COR-L47 (cell line): Measurements from ENCODE around the gene ZNF782.
"Not testable (repeated sequence)": the region's sequence is repeated elsewhere in the genome, so short reads cannot be mapped to it uniquely, and the experiment has no call there.

Experiments
- DNase-seq: peaks from one replicate; lab custom pipeline; 2025; lab: John Stamatoyannopoulos, UW

Gene ZNF782

DNA sequence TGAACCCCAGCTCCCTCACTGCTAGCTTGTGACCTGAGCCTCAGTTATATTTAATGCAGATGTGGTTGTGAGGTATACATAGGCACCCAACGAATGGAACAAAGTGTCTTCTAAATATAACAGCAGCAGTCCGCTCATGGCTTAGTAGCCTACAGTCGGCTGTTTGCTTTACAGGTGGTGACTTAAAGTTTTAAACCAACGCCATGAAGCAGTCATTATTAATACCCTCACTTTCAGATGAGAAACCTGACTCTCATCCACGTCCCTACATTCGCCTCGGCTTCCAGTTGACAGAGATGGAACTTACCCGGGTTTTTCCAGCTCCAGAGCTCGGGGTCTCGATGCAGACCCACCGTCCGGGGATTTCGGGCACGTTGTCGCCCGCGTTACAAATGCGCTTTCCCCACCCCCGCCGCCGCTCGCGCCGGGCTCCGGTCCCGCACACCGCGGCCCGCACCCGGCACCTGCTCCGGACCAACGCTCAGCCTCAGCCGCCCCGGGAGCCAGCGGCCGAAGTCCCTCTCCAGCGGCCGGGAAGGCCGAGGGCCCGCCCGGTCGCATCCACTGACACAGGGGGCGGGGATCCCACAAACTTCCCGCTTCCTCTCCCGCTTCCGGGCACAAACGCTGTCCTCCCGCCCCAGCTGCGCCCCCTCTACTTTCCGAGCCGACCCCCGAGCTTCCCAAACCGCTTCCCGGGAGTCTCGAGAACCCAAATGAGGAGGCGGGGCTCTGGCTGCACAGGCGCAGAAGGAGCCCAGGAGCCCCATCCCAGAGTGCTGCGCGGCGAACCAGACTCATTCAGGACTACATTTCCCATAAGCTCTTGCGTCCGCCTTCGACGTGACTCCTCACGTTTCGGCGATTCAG, at the start of gene ZNF782:
Gene ZNF782, minus strand, starts transcription at position 734 of the 870 bp plus-strand sequence. CDS start 2,553 bp downstream, outside the sequence.
- DNase-seq, result peak; percentile 93

DNA sequence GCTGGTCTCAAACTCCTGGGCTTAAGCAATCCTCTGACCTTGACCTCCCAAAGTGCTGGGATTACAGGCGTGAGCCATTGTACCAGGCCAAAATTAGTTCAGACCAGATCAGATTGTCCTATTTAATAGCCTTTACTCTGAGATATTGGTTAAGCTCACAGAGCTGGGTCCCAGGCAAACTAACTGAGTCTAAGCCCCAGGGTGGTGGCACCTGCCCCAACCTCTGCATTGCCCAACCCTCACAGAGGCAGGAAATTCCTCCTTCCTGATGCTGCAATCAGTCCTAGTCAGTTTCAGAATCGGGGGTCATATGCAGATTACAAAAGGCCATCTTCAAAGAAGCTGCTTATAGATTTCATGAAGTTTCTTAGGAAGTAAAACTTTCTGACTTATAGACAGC, 45.7 kb upstream of the ZNF782 start:
- DNase-seq, result not testable (repeated sequence)

DNA sequence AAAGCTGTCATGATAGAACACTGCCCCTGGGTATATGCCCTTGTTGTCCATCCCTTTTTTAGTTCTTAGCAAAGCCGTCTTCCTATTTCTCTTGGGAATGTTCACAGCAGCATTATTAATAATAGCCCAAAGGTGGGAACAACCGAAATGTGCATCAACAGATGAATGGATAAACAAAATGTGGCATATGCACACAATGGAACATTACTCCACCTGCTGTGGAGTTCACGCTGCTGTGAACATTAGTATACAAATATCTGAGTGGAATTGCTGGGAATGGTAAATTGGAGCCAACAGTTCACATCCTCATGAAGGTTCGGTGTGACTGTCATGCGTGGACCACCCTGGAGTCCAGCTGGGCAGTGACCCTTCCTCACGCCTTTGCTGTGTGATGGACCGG, 37.8 kb upstream of the ZNF782 start:
- DNase-seq, result no peak

DNA sequence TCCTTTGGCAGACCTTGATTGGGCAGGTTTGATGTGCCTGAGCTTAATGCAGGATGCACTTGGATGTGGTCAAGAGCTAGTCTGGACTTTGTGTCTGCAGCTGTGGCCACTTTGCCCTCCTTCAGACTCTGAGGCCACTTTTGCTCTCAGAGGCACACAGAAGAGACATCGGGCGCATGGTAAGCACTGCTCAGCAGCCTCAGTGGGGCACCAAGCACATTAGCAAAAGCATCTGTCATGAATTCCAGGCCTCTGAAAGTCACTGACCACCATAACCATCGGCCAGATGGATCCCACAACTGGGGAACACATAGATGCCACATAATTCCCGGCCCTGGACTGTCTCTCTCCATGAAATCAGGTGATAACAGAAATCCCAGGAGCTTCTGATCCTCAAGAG, 34.3 kb upstream of the ZNF782 start:
- no peak for DNase-seq

DNA sequence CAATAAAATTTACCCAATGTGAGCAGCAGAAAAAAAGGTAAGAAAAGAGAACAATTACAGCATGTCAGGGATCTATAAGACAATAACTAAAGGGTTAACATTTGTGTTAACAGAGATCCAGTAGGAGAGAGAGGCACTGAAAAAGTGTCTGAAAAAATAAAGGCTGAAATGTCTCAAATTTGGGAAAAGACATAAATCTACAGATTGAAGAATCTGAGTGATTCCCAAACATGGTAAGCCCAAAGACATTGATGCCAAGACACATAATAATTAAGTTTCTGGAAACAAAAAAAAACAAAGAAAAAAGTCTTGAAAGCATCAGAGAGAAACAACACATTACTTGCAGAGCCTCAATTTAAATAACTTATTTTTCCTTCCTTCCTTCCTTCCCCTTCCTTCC, 31.1 kb upstream of the ZNF782 start:
- no peak for DNase-seq

DNA sequence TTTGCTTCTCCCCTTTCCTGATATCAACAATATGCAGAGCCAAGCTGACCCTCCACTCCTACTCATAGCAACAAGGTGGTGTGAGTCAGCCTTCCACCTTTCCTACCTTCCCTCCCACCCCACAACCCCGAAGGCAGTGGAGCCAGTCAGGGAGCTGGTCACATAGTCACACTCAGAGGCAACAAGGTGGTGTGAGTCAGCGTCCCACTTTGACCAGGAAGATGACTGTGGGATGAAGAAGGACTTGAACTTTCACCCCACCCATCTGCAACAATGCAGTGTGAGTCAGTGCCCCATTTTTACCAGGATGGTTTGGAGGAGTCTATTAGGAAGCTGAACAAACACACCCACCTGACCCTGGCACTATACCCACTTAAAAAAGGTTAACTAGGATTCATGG, 30.1 kb upstream of the ZNF782 start:
- no peak for DNase-seq

DNA sequence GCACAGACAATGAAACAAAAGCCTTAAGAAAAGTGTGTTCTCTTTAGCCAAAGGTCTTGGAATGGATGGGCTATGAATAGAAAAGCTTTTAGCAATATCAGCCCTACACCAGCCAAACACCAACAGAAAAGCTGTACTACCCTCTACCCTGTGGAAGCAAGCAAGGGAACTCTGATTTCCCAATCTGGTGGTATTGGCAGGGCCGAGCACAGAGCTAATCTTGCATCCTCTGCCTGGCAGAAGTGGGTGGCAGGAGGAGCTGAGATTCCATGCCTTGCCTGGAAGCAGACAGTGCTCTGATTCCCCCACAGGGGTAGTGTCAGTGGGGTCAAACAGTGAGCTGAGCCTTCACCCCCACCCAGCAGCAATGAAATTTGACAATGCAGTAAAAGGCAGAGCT, 29.6 kb upstream of the ZNF782 start:
- DNase-seq, result no peak

DNA sequence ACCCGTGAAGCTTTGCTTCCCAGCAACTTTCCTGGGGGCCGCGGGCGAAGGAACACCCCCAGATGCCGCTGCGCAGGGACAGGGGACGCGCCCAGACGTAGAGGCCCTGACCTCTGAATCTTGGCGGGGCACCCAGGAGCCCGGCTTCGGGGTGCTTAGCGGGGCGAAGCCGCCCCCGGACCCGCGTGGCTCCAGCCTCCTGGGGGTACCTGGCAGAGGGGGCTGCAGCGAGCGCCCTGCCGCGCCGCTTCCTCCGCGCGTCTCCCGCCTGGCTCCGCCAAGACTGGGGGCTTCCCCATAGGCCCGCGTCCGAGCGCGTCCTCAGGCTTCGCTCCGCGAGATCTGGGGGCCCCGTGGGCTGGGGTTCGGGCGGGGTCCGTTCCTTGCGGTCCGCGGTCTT, 23.0 kb upstream of the ZNF782 start:
- no peak for DNase-seq

DNA sequence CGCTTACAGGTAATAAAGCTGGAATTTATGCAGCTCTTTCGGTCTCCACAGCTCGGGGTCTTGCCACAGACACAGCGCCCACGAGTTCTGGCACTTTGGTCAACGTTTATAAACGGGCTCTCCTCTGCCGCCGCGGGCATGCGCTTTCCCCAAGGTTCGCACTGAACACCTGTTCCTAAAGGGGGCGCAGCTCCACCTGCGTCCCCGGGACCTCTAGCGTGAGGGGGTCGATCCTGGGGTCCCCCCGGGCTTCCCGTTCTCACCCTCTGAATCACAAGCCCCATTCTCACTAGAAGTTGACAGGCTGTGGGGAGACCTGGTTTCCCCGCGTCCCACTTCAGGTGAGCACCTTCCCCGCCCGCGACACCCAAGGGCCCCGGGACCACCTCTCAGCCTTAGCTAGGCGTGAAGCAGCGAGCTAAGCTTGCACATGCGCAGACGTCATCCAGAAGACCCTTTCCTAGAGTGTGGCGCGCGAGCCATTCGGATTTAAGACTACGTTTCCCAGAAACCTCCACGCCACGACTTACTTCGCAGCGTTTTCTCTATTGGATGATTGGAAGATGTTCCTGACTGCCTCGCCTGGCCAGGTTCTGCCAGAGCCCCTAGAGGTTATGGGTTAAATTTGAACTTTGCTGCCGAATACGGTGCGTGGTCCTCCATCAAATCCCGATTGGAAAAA, 21.3 kb upstream of the ZNF782 start:
- peak; percentile 96 for DNase-seq

DNA sequence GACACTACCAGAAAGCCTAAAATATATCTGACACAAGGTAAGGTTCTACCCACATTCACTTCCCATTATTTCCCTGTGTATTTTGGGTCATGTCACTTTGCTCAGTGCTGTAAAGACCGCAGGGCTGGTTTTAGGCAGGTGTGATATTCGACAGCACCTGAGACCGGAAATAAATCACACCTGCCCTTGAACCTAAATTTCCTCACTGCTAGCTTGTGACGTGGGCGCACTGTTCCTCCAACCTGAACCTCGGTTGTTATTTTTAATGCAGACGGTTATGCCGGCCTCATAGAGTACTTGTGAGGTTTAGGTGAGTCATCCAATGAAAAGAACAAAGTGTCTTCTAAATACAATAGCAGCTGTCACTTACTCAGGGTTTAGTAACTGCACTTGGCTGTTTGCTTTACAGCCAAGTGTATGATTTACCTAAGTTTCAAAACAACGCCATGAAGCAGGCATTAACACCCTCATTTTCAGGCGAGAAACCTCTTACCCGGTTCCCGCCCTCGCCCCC, 20.7 kb upstream of the ZNF782 start:
- peak; percentile 48 for DNase-seq

DNA sequence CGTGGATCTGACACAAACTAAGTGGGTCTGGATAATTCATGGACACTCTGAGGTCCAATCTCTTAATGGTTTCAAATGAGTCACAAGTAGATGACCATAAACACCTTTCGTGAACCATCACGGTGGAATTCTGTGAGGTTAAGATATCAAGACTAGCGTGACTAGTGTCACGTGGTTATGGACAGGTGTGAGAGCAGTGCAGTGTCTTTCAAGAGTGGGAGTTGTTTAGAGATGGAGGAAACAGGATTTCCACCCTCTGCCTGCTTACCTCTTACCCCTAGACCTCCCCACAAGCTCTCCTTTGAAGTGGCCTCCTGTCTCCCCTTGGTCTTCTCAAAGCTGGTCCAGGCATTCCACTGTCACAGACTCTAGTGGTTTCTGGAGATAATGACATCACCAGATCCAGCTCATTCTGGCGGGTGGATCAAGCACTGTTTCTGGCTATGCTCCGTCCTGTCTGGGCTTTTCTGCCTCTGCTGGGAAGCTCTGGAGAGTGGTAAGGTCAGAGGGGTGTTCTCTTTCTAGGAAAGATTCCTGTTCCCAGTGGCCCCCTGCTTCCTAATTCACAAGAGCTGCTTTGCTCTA, 20.0 kb upstream of the ZNF782 start:
- no peak for DNase-seq

DNA sequence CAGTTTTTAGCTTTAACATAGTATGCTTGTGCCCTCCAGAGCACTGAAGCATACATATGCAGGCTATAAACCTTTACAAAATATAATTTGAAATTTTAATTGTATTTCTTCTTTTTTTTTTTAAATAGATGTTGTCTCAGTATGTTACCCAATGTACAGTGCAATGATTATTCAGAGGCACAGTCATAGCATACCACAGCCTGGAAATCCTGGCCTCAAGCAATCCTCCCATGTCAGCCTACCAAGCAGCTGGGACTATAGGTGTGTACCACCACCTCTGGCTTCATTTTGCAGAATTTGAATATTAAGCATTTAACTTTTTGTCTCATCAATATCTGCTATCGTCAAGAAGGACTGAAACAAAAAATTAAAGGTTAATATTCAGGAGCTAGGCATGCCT, 16.9 kb upstream of the ZNF782 start:
- no peak for DNase-seq

DNA sequence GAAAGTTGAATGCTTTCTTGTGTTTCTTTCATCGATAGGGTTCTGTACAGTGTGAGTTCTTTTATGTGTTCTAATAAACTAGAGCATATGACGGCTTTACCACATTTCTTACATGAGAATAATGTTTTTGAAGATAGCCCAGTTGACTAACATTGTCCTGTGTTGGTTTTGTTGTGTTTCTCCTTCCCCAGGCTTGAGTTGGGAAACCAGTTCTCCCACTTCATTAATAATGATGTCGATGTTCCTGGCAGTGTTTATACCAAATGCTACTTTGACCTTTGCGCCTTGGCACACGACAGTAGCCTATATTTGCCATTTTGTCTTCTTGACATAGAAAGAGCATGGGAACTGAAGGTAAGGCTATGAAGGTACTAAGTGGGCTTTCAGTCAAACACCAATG, 14.4 kb upstream of the ZNF782 start:
- DNase-seq, result no peak

DNA sequence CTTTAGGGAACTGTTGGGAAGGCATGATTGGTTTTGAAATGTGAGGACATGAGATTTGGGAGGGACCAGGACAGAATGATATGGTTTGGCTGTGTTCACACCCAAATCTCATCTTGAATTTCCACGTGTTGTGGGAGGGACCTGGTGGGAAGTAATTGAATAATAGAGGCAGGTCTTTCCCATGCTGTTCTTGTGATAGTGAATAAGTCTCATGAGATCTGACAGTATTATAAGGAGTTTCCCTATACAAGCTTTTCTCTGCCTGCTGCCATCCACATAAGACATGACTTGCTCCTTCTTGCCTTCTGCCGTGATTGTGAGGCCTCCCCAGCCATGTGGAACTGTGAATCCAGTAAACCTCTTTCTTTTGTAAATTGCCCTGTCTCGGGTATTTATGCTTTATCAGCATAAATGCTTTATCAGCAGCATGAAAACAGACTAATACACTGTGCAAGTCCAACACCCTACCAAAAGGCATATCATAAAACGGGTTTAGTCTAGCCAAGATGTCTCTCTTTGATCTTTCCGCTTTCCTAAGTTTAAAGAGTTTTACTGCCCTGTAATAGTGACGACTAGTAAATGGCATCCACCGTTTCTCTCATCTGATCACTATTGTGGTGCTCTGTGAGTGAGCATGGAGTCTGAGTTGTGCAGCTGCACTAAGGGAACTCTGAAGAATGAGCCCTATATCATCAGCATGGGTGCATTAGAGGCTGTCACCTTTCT, 12.9 kb upstream of the ZNF782 start:
- DNase-seq, result no peak

DNA sequence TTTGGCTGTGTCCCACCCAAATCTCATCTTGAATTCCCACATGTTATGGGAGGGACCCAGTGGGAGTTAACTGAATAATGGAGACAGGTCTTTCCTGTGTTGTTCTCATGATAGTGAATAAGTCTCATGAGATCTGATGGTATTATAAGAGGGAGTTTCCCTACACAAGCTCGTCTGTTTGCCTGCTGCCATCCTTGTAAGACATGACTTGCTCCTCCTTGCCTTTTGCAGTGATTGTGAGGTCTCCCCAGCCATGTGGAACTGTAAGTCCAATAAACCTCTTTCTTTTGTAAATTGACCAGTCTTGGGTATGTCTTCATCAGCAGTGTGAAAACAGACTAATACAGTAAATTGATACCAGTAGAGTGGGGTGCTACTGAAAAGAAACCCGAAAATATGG, 10.9 kb upstream of the ZNF782 start:
- not testable (repeated sequence) for DNase-seq

DNA sequence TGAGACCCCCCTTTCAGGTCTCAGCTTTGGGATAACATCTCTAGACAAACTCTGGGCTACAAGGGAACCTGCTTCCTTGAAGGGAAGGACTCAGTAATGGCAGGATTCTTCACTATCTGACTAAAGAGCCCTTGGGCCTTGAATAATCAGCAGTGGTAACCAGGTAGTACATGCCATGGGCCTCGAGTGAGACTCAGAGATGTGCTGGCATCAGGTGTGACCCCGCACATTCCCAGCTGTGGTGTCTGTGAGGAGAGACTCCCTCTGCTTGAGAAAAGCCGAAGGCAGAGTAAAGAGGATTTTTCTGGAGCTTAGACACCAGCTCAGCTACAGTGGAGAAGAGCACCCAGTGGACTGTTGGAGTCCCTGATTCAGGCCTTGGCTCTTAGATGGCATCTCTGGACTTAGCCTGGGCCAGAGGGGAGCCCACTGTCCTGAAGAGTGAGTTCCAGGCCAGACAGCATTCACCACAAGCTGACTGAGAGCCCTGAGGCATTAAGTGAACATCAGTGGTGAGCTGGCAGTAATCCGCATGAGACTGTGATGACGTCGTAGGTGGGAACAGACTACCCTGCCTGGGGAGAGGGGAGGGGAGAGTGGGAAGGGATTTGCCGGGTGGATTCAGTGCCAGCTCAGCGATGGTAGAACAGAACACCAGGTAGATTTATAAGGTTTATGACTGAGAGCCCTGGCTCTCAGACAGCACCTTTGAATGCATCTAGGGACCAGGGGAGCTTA, 5.3 kb upstream of the ZNF782 start:
- no peak for DNase-seq

DNA sequence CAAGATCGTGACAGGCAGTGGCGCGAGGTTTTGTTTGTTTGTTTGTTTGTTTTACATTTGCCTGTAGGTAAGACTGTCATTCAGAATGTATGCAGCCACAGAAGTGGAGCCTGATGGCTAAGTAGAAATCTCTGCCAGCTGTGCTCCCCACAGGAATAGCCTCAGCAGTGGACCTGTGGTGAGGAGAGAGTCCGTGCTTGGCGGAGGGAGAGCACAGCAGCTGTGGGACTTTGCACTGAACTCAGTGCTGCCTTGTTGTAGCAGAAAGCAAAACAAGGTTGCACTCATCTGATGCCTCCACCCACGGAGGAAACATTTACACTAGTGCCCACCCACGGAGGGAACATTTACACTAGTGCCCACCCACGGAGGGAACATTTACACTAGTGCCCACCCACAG, 4.4 kb upstream of the ZNF782 start:
- DNase-seq, result no peak

DNA sequence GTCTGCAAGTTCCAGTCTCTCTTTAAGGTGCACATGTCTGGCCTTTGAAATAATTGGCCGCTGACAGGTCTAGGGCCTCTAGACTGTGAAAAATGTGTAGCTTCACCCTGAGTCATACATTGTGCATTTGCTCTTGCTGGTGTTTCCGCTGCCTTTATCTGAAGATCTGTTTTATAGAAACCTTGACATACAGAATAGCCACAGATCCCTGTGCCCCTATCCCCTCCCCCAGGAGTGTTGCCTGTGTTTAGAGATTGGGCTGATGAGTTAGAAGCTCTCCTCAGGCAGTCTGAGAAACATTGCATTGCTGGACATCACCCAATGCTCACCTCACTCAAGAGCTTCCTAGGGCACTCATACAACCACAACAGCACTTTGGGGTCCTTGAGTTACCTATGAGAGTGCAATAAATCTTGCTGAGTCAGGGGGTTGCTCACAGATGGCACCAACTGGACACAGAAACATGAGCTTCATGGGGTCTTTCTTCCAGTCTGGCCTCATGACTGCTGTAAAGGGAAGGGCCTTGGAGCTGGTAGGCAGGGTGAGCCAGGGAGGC, 3.8 kb upstream of the ZNF782 start:
- no peak for DNase-seq

DNA sequence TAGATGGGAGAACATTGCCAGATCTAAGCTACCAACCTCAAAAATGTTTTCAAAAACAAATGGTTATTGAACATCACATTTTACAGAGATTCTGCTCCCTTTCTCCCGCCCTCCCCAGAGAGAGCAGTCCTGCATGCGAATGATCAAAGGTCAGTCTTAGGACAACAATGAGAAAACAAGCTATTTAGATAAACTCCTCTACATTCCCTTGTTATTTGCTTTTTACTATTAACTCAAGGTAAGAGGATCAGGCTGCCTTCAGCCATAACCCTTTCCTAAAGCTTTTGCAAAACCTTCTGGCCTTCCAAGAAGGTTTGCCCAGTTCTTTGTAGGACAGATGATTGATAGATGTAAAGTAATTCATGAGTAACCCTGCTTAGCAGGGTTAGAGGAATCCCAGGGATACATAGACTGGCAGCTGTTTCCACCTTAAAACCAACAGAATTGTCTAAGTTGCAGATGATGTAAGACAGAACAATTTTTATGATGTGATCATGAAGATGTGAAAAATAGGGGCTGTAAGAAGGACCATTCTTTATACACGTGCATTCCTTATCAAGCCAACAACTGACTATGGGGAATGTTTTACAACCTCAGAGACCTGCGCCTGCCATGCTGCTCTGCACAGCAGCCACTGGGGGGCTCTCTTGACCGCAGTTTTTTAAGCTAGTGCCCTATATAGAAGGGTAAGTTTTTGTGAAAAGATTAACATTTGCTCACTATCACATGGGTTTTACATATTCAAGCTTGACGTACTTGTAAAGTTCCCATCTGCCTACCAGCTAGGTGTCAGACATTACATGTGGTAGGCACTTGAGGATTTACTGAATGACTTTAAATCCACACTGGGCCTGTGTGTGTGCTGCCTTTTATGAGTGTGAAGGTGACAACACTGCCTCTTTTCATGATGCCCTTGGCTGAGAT, 2.3 kb upstream of the ZNF782 start:
- DNase-seq, result peak; percentile 49

DNA sequence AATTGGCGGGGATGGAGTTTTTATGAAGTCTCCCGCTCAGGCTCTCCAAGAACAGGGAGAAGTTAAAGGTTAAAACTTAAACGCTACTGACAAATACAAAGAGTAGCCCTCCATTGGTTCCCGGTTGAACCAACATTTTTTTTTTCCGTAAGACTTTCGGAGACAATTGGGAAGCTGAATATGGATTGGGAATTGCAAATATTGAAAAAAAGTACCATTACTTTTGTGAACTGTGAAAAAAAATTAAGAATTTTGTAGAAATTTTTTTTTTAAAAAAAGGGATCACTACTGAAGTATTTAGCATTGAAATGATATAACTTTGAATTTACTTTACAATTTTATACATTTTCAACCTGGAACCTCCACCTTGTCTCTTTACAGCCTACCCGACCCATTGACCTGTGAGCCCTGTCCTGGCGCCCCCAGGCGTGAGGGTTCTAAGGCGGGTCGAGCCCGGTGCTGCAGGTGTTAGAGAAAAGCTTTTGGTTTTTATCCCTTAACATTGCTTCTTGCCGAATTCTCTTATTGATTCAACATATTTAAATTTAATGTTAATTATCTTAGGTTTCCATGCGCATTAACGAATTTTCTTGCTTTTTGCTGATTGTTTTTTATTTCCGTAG, 448 bp upstream of the ZNF782 start:
- no peak for DNase-seq
